GM19351 (cell line): Measurements from ENCODE around the gene NSMCE1.
A peak's percentile ranks its signal among the peaks of the same experiment; 100 is the strongest.

ENCODE experiments used
- ATAC-seq: cut with Tn5 transposase; IDR thresholded peaks from one replicate; pipeline ENCODE4 v1.9.1; 2021; ENCODE audit warnings: mild to moderate bottlenecking, moderate library complexity; ENCODE audit not compliant: unreplicated experiment

The NSMCE1 gene

DNA sequence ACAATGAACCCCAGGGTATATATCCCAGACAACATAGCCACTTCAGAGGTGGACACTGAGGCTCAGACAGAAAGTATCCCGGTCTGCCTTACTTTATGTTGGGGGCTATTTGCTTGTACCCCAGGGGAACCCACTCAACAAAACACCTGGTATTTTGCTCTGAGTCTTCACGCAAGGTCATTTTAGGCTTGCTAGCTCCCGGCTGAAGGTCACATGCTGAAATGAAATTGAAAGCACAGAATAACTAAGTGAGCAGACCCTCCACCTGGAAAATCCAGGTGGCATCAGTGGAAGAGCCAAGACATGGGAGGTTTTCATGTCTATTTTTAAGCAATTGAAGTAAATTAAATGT lies 69.4 kb downstream of the NSMCE1 start:
- ATAC-seq: no peak

- ATAC-seq: no peak
These were observed 69.9 kb downstream of the NSMCE1 start for GRCh38 chr16:27198451-27199234.

- no peak for ATAC-seq
These were observed 71.6 kb downstream of the NSMCE1 start for GRCh38 chr16:27197004-27197403.

DNA sequence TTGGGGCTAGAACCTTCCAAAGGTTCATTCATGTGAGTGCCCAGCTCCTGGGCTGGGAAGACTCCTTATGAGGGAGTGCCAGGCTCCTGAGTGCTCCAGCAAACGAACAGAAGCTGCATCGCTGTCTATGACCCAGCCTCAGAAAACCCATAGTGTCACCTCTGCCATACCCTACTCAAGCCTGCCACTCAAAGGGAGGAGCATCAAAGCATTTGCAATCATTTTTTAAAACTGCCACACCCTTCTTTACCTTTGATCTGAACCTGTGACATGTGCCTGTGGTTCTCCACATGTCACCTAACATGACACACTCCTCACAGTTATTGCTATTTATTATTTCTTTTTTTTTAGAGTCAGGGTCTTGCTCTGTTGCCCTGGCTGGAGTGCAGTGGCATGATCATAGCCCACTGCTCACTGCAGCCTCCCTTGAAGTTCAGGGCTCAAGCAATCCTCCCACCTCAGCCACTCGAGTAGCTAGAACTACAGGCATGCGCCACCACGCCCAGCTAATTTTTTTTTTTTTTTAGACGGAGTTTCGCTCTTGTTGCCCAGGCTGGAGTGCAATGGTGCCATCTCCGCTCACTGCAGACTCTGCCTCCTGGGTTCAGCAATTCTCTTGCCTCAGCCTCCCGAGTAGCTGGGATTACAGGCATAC lies 72.5 kb downstream of the NSMCE1 start:
- ATAC-seq: no peak

- no peak for ATAC-seq
These were observed 73.4 kb downstream of the NSMCE1 start for GRCh38 chr16:27195076-27195741.

DNA sequence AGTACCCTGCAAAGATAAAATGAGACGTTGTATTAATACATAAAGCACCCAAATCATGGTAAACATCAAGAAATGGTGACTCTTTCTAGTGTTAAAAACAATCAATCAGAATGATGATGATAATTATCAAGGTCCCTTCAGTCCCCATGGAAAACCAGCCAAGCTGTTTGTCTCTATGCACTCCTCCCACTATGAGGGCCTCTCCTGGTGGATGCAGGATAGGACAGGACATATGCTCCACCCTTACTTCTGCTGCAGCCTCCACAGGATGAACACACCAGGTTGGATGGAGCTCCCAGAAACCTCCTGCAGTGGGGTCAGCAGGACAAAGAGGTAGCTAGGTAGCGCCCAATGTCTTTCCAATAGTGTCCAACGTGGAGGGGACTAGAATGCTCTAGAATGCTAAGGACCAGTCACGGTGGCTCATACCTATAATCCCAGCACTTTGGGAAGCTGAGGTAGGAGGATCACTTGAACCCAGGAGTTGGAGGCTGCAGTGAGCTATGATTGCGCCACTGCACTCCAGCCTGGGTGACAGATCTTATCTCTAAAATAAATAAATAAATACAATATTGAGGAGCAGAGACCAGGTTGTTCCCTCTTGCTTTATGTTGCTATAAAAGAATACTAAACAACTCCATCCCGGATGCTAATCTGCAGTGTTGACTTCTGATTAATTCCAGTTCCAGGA lies 75.1 kb downstream of the NSMCE1 start:
- no peak for ATAC-seq

DNA sequence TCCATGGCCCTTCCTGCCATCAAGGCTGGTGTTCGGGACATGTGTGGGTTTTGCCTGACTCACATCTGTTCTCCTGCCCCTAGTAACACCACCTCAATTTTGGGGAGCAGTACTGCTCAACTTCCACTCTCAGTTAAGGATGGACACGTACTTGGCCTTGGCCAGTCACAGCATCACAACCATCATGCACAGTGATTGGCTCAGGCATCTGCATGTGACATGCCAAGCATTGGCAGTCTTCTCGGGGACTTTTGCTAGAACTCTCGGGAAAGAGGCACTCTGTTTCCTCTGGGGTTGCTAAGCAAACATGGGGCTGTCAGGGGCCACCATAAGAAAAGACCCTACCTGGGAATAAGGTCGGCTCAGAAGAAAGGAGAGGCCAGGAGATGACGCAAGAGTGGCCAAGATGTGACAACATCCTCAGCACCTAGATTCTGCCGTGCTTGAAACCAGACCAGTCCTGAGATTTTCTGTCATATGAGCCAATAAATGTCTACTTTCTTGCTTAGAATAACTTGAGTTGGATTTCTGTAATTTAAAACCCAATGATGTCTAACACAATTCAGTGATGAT lies 77.1 kb downstream of the NSMCE1 start:
- no peak for ATAC-seq

DNA sequence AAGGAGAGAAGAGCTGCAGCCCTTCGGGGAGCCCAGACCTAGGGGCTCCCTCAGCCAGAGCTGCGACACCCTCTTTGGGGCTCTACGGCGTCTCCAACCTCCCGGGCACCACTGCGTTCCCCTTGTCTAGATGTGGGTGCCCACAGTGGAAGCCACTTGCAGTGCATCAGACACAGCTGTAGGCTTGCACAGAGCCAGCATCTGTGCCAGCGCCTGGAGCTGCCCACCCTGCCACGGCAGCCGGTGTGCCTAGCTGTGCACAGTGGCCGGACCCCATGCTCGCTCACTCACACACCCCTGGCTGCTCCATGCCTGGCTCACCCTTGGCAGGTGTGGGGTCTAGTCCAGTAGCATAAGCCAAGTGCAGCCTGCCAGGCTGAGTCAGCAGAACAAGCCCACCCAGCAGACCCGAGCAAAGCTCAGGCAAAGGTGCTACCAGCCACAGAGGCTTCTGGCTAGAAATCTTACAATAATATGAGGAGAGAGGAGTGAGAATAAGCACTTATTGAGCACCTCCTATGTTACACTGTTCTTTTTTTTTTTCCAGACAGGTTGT lies 78.2 kb downstream of the NSMCE1 start:
- ATAC-seq: no peak

DNA sequence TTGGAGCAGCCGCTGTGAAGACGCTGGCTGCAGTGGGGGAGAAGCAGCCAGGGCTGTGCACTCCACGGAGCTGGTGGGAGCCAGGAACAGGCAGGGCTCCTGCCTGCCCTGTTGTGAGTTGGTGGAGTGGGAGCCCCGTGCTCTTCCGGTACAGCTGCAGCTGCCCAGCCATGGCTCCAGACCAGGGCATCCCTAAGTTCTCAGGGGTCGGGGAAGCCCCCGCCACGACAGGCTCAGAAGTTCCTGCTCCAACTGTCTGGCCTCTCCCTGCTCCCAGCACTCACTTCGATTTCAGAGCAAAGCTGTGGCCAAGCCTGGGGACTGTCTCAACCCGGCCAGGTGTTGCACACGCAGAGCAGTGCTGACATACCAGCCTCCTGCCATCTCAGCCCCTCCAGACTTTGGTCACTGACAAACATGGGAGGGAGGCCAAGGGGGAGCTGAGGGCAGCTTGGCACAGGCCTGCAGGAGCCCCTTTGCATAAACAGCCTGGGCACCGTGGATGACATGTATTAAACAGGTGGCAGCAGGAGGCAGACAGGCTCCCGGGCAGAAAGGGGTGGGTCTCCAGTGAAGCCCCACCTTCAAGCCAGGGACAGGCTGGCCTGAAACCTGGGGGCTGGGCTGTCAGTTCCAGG lies 79.1 kb downstream of the NSMCE1 start:
- ATAC-seq: no peak

DNA sequence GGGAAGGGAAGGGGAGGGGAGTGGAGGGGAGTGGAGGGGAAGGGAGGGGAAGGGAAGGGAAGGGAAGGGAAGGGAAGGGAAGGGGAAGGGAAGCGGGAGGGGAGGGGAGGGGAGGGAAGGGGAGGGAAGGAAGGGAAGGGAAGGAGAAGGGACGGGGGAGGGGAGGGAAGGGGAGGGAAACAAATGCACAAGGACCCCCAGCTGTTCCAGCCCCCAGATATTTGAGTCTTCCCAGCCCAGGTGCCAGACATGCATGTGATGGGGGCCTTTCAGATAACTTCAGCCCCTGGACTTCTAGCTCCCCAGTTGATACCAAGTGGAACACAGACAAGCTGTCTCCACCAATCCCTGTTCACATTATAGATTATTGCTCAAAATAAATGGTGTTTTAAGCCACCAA lies 79.9 kb downstream of the NSMCE1 start:
- ATAC-seq: no peak

DNA sequence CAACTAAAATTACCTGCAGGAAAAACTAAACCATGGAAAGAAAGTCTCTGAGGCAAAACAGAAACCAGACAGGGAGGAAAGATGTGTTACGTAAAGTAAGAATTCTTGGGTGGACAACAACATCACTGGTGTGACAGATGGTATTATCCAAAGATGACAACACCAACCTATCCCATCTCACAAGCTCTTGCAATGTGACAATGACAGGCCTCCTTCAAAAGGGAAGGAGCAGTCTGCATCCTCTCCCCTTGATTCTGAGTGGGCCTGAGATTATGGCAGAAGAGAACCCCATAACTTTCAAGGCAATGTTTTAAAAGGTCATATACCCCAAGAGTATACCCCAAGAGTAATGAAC lies 82.8 kb downstream of the NSMCE1 start:
- ATAC-seq: no peak

- ATAC-seq: no peak
These were observed 85.6 kb downstream of the NSMCE1 start for GRCh38 chr16:27182906-27183405.

- no peak for ATAC-seq
These were observed 87.4 kb downstream of the NSMCE1 start for GRCh38 chr16:27181019-27181790.

DNA sequence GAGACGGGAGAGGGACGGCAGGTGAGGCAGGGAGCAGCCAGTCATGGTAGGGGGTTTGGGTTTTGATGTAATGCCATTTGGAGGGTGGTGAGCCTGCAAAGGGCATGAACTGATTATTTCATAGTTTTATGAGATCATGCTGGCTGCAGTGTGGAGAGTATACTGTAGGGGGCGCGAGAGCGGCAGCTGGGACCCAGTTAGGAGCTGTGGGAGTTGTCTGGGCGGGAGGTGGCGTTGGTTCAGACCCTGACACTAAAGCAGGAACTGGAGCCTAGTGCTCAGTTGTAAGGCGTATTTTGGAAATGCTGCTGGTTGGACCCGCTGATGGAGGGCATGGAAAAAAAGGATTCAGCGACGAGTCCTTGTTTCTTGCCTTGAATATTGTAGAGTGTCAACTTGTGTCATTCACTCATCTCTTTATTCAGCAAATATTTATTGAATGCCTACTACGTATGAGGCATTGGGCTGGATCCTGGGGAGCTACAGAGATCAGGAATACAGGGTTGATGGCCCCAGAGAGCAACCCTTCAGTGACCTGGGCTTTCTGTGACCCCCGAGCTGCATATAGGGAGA lies 89.0 kb downstream of the NSMCE1 start:
- ATAC-seq: peak; percentile 97

DNA sequence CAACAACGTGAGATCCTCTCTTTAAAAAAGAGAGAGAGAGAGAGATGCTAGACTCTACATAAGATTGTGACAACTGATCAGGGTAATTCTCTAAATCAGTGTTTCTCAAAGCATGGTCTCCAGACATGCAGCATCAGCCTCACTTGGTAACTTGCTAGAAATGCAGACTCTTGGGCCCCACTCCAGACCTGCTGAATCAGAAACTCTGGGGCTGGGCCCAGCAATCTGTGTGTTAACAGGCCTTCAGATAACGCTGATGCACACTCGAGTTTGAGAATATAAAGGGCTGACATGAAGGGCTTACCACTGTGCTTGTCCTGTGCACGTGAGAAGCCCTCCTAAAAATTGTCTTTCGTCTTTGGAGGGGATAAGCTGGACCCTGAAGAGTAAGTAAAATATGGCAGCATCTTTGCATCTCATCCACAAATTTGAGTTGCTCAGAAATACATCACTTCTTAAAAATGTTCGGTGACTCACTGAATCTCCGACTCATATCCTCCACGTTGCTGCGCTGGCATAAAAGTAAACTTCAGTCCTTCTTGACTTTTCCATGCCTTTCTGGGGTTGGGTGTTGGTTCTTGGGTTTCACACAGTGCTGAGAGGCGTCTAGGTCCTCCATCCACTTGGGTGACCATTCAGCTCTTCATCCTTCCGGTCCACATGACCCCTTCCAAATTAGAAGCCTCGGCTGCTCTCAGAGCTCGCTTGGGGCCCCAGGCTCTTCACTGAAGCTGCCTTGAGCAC lies 91.4 kb downstream of the NSMCE1 start:
- ATAC-seq: no peak

DNA sequence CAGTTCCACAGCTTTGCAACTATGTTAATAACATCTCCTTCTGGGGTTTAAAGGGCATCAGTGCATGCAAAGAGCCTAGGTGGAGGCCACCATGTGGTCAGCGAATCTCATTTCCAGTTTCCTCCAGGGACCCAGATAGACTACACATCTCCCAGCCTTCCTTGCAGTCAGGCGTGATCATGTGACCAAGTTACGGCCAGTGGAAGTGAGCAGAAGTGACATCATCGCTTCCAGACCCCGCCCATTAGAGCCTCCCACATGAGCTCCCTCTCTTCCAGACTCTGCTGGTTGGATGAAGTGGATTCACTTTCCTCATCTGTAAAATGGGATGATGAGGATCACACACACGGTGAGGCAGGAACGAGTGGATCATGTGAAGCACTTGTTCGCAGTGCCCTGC lies 92.7 kb downstream of the NSMCE1 start:
- ATAC-seq: no peak
